ENCODE data around the gene STARD6.

The STARD6 gene

DNA sequence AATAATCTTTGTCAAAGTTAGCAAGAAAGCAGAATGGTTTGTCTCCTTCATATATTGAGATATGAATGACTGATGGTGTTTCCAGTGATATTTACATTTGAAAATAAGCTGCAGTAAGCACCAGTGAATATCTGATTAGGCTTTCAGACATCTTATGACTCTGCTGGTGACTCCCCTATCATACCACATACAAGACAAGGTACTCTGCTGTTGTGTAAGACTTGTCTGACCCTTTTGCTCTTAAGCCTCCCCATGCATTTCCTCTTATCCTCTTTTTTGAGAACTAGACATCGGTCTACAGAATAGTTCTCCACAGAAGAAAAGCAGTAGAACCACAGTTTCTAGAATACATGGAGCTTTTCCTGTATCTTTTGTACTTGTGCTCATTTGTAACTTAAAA lies 79.0 kb downstream of the STARD6 start:
- Histone ChIP-seq H3K9me3 (ENCODE audit: insufficient read depth, low read length) (no peaks in the 10 kb centered on the region), H3K79me2 (ENCODE audit: low read length) (no peaks in the 10 kb centered on the region), H3K36me3 (replicated peaks; ENCODE audit: low read depth, low read length) (peaks cover 84% of the 10 kb centered on the region), H3K4me3 (ENCODE audit: low read length) (no peak overlapping the region), H3K27me3 (ENCODE audit: low read depth, low read length) (no peaks in the 10 kb centered on the region), H2AFZ (ENCODE audit: low read depth, low read length) (no peak overlapping the region), H3K4me2 (ENCODE audit: low read length) (no peak overlapping the region), H4K20me1 (ENCODE audit: insufficient read depth, low read length) (no peaks in the 10 kb centered on the region), H3K27ac (ENCODE audit: low read length) (no peak overlapping the region), H3K4me1 (ENCODE audit: low read length) (peaks cover 59% of the 10 kb centered on the region), H3K9ac (ENCODE audit: low read length) (no peak overlapping the region)
- no peak for TF ChIP-seq EZH2phosphoT487 (IDR thresholded peaks at IDR 0.05; ENCODE audit: low read depth)
- TF ChIP-seq, protein P1, sequence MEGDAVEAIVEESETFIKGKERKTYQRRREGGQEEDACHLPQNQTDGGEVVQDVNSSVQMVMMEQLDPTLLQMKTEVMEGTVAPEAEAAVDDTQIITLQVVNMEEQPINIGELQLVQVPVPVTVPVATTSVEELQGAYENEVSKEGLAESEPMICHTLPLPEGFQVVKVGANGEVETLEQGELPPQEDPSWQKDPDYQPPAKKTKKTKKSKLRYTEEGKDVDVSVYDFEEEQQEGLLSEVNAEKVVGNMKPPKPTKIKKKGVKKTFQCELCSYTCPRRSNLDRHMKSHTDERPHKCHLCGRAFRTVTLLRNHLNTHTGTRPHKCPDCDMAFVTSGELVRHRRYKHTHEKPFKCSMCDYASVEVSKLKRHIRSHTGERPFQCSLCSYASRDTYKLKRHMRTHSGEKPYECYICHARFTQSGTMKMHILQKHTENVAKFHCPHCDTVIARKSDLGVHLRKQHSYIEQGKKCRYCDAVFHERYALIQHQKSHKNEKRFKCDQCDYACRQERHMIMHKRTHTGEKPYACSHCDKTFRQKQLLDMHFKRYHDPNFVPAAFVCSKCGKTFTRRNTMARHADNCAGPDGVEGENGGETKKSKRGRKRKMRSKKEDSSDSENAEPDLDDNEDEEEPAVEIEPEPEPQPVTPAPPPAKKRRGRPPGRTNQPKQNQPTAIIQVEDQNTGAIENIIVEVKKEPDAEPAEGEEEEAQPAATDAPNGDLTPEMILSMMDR (IDR thresholded peaks at IDR 0.05; ENCODE audit: low read depth, low read length) = no peak

DNA sequence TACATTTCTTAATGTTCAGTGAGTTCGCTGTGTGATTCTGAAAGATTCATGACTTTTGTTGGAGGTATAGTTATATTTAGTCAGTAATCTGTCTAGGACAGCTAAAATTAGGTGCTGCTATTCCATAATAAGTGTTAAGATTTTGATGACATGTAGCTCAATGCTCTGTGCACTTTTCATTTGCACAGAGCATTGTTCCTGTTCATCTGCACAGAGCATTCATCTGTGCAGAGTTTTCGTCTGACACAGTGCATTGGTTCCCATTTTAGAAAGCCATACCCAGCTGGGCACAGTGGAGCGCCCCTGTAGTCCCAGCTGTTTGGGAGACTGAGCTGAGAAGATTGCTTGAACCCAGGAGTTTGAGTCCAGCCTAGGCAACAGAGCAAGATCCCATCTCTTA lies 79.8 kb downstream of the STARD6 start:
- Histone ChIP-seq H3K4me3 (ENCODE audit: low read length) (no peak overlapping the region), H4K20me1 (ENCODE audit: insufficient read depth, low read length) (no peaks in the 10 kb centered on the region), H3K4me2 (ENCODE audit: low read length) (no peak overlapping the region), H3K79me2 (ENCODE audit: low read length) (no peaks in the 10 kb centered on the region), H3K27me3 (ENCODE audit: low read depth, low read length) (no peaks in the 10 kb centered on the region), H3K27ac (ENCODE audit: low read length) (no peak overlapping the region), H3K36me3 (replicated peaks; ENCODE audit: low read depth, low read length) (peaks cover 78% of the 10 kb centered on the region), H2AFZ (ENCODE audit: low read depth, low read length) (no peak overlapping the region), H3K4me1 (ENCODE audit: low read length) (peaks cover 52% of the 10 kb centered on the region), H3K9me3 (ENCODE audit: insufficient read depth, low read length) (no peaks in the 10 kb centered on the region), H3K9ac (ENCODE audit: low read length) (no peak overlapping the region)
- TF ChIP-seq, protein P1 (IDR thresholded peaks at IDR 0.05; ENCODE audit: low read depth, low read length) = no peak
- TF ChIP-seq EZH2phosphoT487 (IDR thresholded peaks at IDR 0.05; ENCODE audit: low read depth) = no peak
